Fibroblast of lung (primary cell): ENCODE measurements around the gene FBXW12. TPM values are rescaled to one million over a fixed set of nuclear protein-coding genes. Genes with fewer than 3 reads are reported as not detected.

Source experiments
- DNase-seq, 2 donors: peaks; one replicate each; pipeline versions ENCODE4 v3.0.0 to v3.0.0-alpha.2; 2010; ENCODE audit warnings: low read depth in 2 of 2
- H2AFZ ChIP-seq: 2 replicates; pipeline ENCODE4 v1.5.1; 2012; ENCODE audit warnings: low read length, control low read depth, inconsistent platforms
- H3K27ac ChIP-seq: 2 replicates; pipeline ENCODE4 v1.5.1; 2011; ENCODE audit warnings: low read length, control low read depth; ENCODE audit not compliant: insufficient read depth
- H3K27me3 ChIP-seq: 2 replicates; pipeline ENCODE4 v1.5.1; 2011; ENCODE audit warnings: mild to moderate bottlenecking, low read length; ENCODE audit not compliant: control insufficient read depth, insufficient read depth
- H3K36me3 ChIP-seq: 2 replicates; pipeline ENCODE4 v1.5.1; 2011; ENCODE audit warnings: low read length; ENCODE audit not compliant: control insufficient read depth, insufficient read depth
- H3K4me1 ChIP-seq: 2 replicates; pipeline ENCODE4 v1.5.1; 2011; ENCODE audit warnings: low read length; ENCODE audit not compliant: control insufficient read depth, insufficient read depth; ENCODE audit errors: extremely low read depth
- H3K4me2 ChIP-seq: 2 replicates; pipeline ENCODE4 v1.5.1; 2011; ENCODE audit warnings: low read length, control low read depth; ENCODE audit not compliant: insufficient read depth; ENCODE audit errors: extremely low read depth
- H3K4me3 ChIP-seq, 4 experiments: fragments of 200-600 bp in 1 of 4; sonication (generic) in 1 of 4; replicated peaks in 1 of 4; 2 replicates each; pipeline ENCODE4 v1.5.1; 2011 to 2016; ENCODE audit warnings: low read length in 4 of 4, low read depth in 3 of 4, mild to moderate bottlenecking in 3 of 4, control low read depth in 2 of 4, inconsistent platforms in 1 of 4, mixed read lengths in 1 of 4; ENCODE audit not compliant: insufficient read depth in 1 of 4; ENCODE audit errors: control extremely low read depth in 1 of 4
- H3K79me2 ChIP-seq: 2 replicates; pipeline ENCODE4 v1.5.1; 2012; ENCODE audit warnings: mild to moderate bottlenecking, low read length, inconsistent platforms; ENCODE audit not compliant: control insufficient read depth, insufficient read depth
- H3K9ac ChIP-seq: 2 replicates; pipeline ENCODE4 v1.5.1; 2011; ENCODE audit warnings: mild to moderate bottlenecking, low read length, control low read depth; ENCODE audit not compliant: insufficient read depth
- H3K9me3 ChIP-seq: 2 replicates; pipeline ENCODE4 v1.5.1; 2012; ENCODE audit warnings: low read depth, low read length; ENCODE audit not compliant: control insufficient read depth, insufficient read depth
- H4K20me1 ChIP-seq: 2 replicates; pipeline ENCODE4 v1.5.1; 2011; ENCODE audit warnings: low read length; ENCODE audit not compliant: control insufficient read depth, insufficient read depth; ENCODE audit errors: extremely low read depth
- CTCF ChIP-seq, 2 donors: IDR thresholded peaks in 1 of 2; conservative IDR thresholded peaks in 1 of 2; 1 replicate in 1 of 2; 2 replicates in 1 of 2; pipeline ENCODE4 v1.5.1; 2011 to 2012; ENCODE audit warnings: low read length in 2 of 2, control low read depth in 1 of 2, inconsistent platforms in 1 of 2, low read depth in 1 of 2, mild to moderate bottlenecking in 1 of 2
- EZH2 ChIP-seq: IDR thresholded peaks from 2 replicates; pipeline ENCODE4 v1.5.1; 2012; ENCODE audit warnings: low read length, control low read depth, mild to moderate bottlenecking; ENCODE audit errors: missing control alignments
- polyA plus RNA-seq, 2 donors: library from polyadenylated mRNA; depleted of rRNA in 1 of 2; stranded (reverse) in 1 of 2; unstranded in 1 of 2; fragments of >200 nt; gene quantifications; 2 replicates each; pipeline ENCODE4 v1.2.1, GENCODE V29; 2011 to 2012; ENCODE audit warnings: missing spikeins in 1 of 2
- total RNA-seq: library from RNA; depleted of rRNA; stranded (reverse); fragments of >200 nt; gene quantifications from 2 replicates; pipeline ENCODE4 v1.2.1, GENCODE V29; 2014

The FBXW12 gene
- total and polyA plus RNA-seq, 2 donors (not counting 1 experiment from before 2014, with no cell fraction given): 0.06 TPM; not detected in 1

GRCh38 chr3:48356419-48356818 is 15.6 kb upstream of the FBXW12 start:
- Histone ChIP-seq H3K36me3 (no peaks in the 10 kb centered on the region), H3K4me1 (no peaks in the 10 kb centered on the region), H2AFZ (no peak overlapping the region), H3K9me3 (no peaks in the 10 kb centered on the region), H3K4me2 (no peak overlapping the region), H3K27ac (no peak overlapping the region), H4K20me1 (no peaks in the 10 kb centered on the region), H3K79me2 (no peaks in the 10 kb centered on the region), H3K27me3 (no peaks in the 10 kb centered on the region), H3K9ac (no peak overlapping the region), H3K4me3 (no peak overlapping the region)
- DNase-seq: no peak
- TF ChIP-seq EZH2 (no peak), CTCF (conservative IDR thresholded peaks at IDR 0.05 in 1 of 2, IDR thresholded peaks at IDR 0.05 in 1 of 2; ENCODE audit: low read depth in 1 of 2, low read length in 2 of 2) (no peak)

GRCh38 chr3:48361928-48362327 is 10.1 kb upstream of the FBXW12 start:
- H3K27ac ChIP-seq: no peak overlapping the region
- H3K9ac ChIP-seq: no peak overlapping the region
- H3K4me2 ChIP-seq: no peak overlapping the region
- H3K79me2 ChIP-seq: no peaks in the 10 kb centered on the region
- H2AFZ ChIP-seq: no peak overlapping the region
- H3K27me3 ChIP-seq: no peaks in the 10 kb centered on the region
- no peak overlapping the region for H3K4me3 ChIP-seq
- H3K4me1 ChIP-seq: no peaks in the 10 kb centered on the region
- H3K9me3 ChIP-seq: no peaks in the 10 kb centered on the region
- H3K36me3 ChIP-seq: no peaks in the 10 kb centered on the region
- DNase-seq: no peak
- H4K20me1 ChIP-seq: no peaks in the 10 kb centered on the region
- no peak for TF ChIP-seq EZH2
- no peak for TF ChIP-seq CTCF (conservative IDR thresholded peaks at IDR 0.05 in 1 of 2, IDR thresholded peaks at IDR 0.05 in 1 of 2; ENCODE audit: low read depth in 1 of 2, low read length in 2 of 2)

- H3K79me2 ChIP-seq: no peaks in the 10 kb centered on the region
- H3K4me1 ChIP-seq: no peaks in the 10 kb centered on the region
- no peak overlapping the region for H2AFZ ChIP-seq
- TF ChIP-seq EZH2 (no peak), CTCF (conservative IDR thresholded peaks at IDR 0.05 in 1 of 2, IDR thresholded peaks at IDR 0.05 in 1 of 2; ENCODE audit: low read depth in 1 of 2, low read length in 2 of 2) (no peak)
- H3K9ac ChIP-seq: no peak overlapping the region
- no peaks in the 10 kb centered on the region for H3K36me3 ChIP-seq
- H3K9me3 ChIP-seq: no peaks in the 10 kb centered on the region
- DNase-seq: no peak
- no peaks in the 10 kb centered on the region for H4K20me1 ChIP-seq
- no peak overlapping the region for H3K4me3 ChIP-seq
- no peak overlapping the region for H3K27ac ChIP-seq
- no peaks in the 10 kb centered on the region for H3K27me3 ChIP-seq
- no peak overlapping the region for H3K4me2 ChIP-seq
These were observed 7.2 kb upstream of the FBXW12 start for GRCh38 chr3:48364840-48365239.
